ENCODE measurements around the gene CHRNB4. TPM values are rescaled to one million over a fixed set of nuclear protein-coding genes. Genes with fewer than 3 reads are reported as not detected.

Gene CHRNB4
- total RNA-seq, 2 donors from 2014 or later = not detected

DNA sequence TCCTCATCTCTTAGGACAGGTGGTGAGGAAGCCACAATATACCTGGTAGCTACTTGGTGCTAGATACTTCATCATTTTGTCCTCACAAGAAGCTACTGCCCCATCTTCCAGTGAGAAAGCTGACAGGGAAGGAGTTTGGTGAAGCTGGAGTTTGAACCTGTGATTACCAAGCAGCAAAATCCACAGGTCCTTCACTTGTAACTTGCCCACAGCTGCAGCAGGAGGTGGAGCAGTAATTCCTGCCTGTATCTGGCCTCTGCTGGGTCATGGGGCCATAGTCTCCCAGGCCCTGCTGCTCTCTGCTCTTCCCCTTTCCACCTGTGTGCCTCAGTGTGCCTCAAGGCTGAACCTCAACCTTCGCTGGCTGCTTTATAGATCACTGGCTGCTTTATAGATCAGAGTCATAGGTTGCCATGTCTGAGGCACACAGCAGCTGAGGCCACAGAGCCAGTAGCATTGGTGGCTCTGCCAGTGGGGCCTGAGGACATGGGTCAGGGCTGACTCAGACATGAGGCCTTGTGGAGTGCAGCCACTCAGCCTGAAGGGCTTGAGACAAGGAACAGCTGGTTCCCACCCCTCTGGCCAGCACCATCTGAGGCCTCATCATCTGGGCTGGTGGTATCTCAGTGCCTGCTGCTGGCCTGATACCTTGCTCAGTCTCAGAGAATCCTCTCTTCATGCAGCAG, 11.1 kb upstream of the CHRNB4 start:
- no peak for DNase-seq (ENCODE audit: low spot score)
- Histone ChIP-seq H3K27ac (no peak overlapping the region), H3K36me3 (no peaks in the 10 kb centered on the region), H3K9me3 (no peaks in the 10 kb centered on the region), H3K4me1 (no peaks in the 10 kb centered on the region), H3K4me3 (no peak overlapping the region), H3K27me3 (no peaks in the 10 kb centered on the region)
- TF ChIP-seq, protein P1, sequence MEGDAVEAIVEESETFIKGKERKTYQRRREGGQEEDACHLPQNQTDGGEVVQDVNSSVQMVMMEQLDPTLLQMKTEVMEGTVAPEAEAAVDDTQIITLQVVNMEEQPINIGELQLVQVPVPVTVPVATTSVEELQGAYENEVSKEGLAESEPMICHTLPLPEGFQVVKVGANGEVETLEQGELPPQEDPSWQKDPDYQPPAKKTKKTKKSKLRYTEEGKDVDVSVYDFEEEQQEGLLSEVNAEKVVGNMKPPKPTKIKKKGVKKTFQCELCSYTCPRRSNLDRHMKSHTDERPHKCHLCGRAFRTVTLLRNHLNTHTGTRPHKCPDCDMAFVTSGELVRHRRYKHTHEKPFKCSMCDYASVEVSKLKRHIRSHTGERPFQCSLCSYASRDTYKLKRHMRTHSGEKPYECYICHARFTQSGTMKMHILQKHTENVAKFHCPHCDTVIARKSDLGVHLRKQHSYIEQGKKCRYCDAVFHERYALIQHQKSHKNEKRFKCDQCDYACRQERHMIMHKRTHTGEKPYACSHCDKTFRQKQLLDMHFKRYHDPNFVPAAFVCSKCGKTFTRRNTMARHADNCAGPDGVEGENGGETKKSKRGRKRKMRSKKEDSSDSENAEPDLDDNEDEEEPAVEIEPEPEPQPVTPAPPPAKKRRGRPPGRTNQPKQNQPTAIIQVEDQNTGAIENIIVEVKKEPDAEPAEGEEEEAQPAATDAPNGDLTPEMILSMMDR (IDR thresholded peaks at IDR 0.05) = no peak

DNA sequence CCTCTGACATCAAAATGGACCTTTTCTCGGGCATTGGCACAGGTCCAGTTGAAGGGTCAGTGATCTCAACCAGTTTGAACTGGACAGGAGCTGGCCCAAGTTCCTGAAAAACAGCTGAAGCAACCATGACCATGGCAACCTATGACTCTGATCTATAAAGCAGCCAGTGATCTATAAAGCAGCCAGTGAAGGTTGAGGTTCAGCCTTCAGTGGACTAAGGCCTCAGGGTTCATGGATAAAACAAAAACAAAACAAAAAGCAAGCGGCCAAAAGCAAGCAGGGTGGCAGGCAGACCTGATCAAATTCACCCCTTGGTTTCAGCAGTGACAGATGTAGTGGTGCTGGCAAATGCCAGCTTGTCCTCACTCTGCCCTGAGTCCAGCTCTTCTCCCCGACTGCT, 10.0 kb upstream of the CHRNB4 start:
- Histone ChIP-seq H3K27ac (no peak overlapping the region), H3K9me3 (no peaks in the 10 kb centered on the region), H3K4me3 (no peak overlapping the region), H3K4me1 (no peaks in the 10 kb centered on the region), H3K27me3 (no peaks in the 10 kb centered on the region), H3K36me3 (no peaks in the 10 kb centered on the region)
- TF ChIP-seq, protein P1 (IDR thresholded peaks at IDR 0.05) = no peak
- no peak for DNase-seq (ENCODE audit: low spot score)

DNA sequence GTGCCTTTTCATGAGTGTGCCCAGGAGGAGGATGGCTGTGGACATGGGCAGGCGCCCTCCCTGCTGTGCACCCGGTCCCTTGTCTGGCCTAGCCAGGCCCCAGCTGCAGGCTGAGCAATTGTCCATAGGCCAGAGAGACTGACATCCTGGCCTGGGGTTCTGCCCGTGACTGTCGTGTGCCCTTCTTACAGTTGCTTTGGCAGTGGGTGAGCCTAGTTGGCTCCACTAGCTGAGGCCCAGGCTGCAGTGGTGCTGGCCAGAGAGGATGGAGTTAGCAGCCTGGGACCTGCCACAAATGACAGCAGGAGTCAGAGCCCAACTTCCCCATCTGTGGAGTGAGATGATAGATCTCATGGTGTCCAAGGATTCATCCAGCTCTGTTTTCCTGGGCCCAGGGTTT, 9.0 kb upstream of the CHRNB4 start:
- Histone ChIP-seq H3K4me3 (no peak overlapping the region), H3K9me3 (no peaks in the 10 kb centered on the region), H3K27me3 (no peaks in the 10 kb centered on the region), H3K36me3 (no peaks in the 10 kb centered on the region), H3K4me1 (no peaks in the 10 kb centered on the region), H3K27ac (no peak overlapping the region)
- no peak for DNase-seq (ENCODE audit: low spot score)
- TF ChIP-seq, protein P1 (IDR thresholded peaks at IDR 0.05) = no peak

DNA sequence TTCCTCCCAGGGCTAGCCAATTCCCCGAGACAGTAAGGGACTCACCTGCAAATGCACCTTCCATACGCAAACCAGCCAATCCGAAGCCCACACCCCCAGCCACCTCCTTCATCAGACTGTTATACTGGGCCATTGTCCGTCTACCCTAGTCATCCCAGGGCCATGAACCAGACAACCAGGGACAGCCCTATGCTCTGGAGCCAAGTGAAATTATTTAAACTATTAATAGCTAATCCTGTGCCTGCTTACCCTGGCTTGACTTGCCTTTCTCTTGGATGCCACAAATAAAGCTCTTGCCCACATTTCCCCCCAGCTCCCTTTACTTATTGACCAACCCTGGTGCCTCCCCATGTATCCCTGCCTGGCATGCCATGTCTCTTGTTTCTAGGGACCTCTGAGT, 4.0 kb upstream of the CHRNB4 start:
- Histone ChIP-seq H3K4me3 (no peak overlapping the region), H3K4me1 (peaks cover 0 to 10% of the 10 kb centered on the region in 2 donors), H3K9me3 (no peaks in the 10 kb centered on the region), H3K27me3 (peaks cover 0 to 6% of the 10 kb centered on the region in 2 donors), H3K27ac (no peak overlapping the region), H3K36me3 (no peaks in the 10 kb centered on the region)
- DNase-seq (ENCODE audit: low spot score) = no peak
- TF ChIP-seq, protein P1 (IDR thresholded peaks at IDR 0.05) = no peak

DNA sequence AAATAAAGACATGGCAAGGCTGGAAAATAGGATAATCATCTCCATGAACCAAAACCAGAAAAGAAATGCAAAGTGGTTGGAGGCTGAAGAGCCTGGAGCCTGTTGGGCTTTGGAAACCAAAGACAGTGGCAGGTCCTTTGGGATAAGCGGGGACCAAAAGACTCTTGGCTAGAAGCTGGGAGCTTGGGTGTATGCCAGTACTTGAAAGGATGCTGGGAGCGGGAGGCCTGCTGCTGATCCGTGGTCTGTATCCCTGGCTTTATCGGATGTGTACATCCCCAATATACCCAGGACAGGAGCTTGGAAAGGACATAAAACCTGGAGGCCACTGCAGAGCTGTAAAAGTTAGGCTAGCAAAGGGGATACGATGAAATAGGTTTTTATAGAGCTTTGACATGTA, 1.3 kb upstream of the CHRNB4 start:
- Histone ChIP-seq H3K9me3 (no peaks in the 10 kb centered on the region), H3K4me3 (no peak overlapping the region), H3K4me1 (peaks cover 0 to 10% of the 10 kb centered on the region in 2 donors), H3K36me3 (no peaks in the 10 kb centered on the region), H3K27ac (no peak overlapping the region), H3K27me3 (peaks cover 0 to 6% of the 10 kb centered on the region in 2 donors)
- no peak for DNase-seq (ENCODE audit: low spot score)
- TF ChIP-seq, protein P1 (IDR thresholded peaks at IDR 0.05) = no peak

DNA sequence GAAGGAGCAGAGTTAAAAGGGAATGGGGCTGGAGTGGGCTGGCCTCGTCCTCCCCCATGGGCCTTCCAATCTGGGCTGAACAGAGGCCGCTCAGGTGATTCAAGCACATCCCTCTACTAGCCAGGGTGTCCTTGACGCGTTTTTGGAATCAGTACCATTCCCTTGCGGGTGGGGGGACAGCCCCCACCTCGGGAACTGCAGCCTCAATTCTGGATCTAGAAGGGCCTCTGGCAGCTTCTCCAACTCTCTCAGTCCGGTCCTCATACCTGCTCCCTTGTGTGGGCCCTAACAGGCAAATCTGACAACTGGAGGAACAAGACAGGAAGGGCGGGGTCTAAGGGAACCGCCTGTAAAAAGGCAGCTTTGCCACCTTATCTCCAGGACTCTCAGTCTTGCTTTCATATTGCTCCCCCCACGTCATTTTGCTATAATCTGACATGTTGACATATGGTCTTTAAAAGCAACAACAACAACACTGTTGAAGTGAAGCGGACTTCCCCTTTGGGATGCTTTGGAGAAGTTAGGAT, 802 bp upstream of the CHRNB4 start:
- no peaks in the 10 kb centered on the region for H3K9me3 ChIP-seq
- no peaks in the 10 kb centered on the region for H3K36me3 ChIP-seq
- no peak overlapping the region for H3K27ac ChIP-seq
- TF ChIP-seq, protein P1 (IDR thresholded peaks at IDR 0.05) = no peak
- no peak for DNase-seq (ENCODE audit: low spot score)
- peaks cover 0 to 6% of the 10 kb centered on the region in 2 donors for H3K27me3 ChIP-seq
- peaks cover 0 to 10% of the 10 kb centered on the region in 2 donors for H3K4me1 ChIP-seq
- H3K4me3 ChIP-seq = no peak overlapping the region
